DND-41 (cell line): ENCODE measurements around the gene FAM240B.

Experiments
- ATAC-seq: fragments of 200-7000 bp; cut with Tn5 transposase; 3 replicates; pipeline ENCODE4 v1.9.1; 2021; ENCODE audit warnings: low read depth; ENCODE audit not compliant: insufficient read depth
- DNase-seq: peaks from one replicate; pipeline ENCODE4 v3.0.0-alpha.2; 2020
- H2AFZ ChIP-seq: 2 replicates; pipeline ENCODE4 v1.6.0; 2012; ENCODE audit warnings: low read depth, low read length
- H3K27ac ChIP-seq: 2 replicates; pipeline ENCODE4 v1.5.1; 2012; ENCODE audit warnings: low read length, inconsistent platforms
- H3K27me3 ChIP-seq: fragments of 200-600 bp; sonication (generic); 2 replicates; pipeline ENCODE4 v1.6.0; 2012; ENCODE audit warnings: low read length, mild to moderate bottlenecking, inconsistent platforms; ENCODE audit not compliant: insufficient read depth, poor library complexity
- H3K36me3 ChIP-seq: 2 replicates; pipeline ENCODE4 v1.5.1; 2012; ENCODE audit warnings: low read length, inconsistent platforms; ENCODE audit not compliant: insufficient read depth
- H3K4me1 ChIP-seq: 2 replicates; pipeline ENCODE4 v1.5.1; 2012; ENCODE audit warnings: mild to moderate bottlenecking, low read length; ENCODE audit not compliant: insufficient read depth
- H3K4me2 ChIP-seq: 2 replicates; pipeline ENCODE4 v1.6.0; 2012; ENCODE audit warnings: mild to moderate bottlenecking, moderate library complexity, low read length, inconsistent platforms; ENCODE audit not compliant: insufficient read depth
- H3K4me3 ChIP-seq, 2 experiments: fragments of 200-600 bp in 1 of 2; shearing (Covaris generic) in 1 of 2; 2 replicates each; pipeline ENCODE4 v1.5.1; 2012 to 2016; ENCODE audit warnings: inconsistent platforms in 2 of 2, low read length in 2 of 2, mild to moderate bottlenecking in 2 of 2, low read depth in 1 of 2, moderate library complexity in 1 of 2
- H3K79me2 ChIP-seq: 2 replicates; pipeline ENCODE4 v1.6.0; 2012; ENCODE audit warnings: low read length, inconsistent platforms; ENCODE audit not compliant: insufficient read depth
- H3K9ac ChIP-seq: 2 replicates; pipeline ENCODE4 v1.6.0; 2012; ENCODE audit warnings: low read depth, mild to moderate bottlenecking, inconsistent platforms, low read length, moderate library complexity
- H3K9me3 ChIP-seq: 2 replicates; pipeline ENCODE4 v1.5.1; 2012; ENCODE audit warnings: low read length, moderate library complexity, mild to moderate bottlenecking, inconsistent platforms; ENCODE audit not compliant: insufficient read depth, severe bottlenecking
- H4K20me1 ChIP-seq: 2 replicates; pipeline ENCODE4 v1.6.0; 2012; ENCODE audit warnings: low read length; ENCODE audit not compliant: insufficient read depth
- EZH2 ChIP-seq: IDR thresholded peaks from 3 replicates; pipeline ENCODE4 v1.6.1; 2012; ENCODE audit warnings: borderline replicate concordance, low read depth, mild to moderate bottlenecking, moderate library complexity, low read length, inconsistent platforms; ENCODE audit not compliant: severe bottlenecking
- TF ChIP-seq, protein P1 (sequence below): IDR thresholded peaks from 2 replicates; pipeline ENCODE4 v1.5.1; 2012; ENCODE audit warnings: borderline replicate concordance, low read length, moderate library complexity, mild to moderate bottlenecking; ENCODE audit not compliant: poor library complexity, severe bottlenecking; ENCODE audit errors: extremely low read depth

The FAM240B gene

DNA sequence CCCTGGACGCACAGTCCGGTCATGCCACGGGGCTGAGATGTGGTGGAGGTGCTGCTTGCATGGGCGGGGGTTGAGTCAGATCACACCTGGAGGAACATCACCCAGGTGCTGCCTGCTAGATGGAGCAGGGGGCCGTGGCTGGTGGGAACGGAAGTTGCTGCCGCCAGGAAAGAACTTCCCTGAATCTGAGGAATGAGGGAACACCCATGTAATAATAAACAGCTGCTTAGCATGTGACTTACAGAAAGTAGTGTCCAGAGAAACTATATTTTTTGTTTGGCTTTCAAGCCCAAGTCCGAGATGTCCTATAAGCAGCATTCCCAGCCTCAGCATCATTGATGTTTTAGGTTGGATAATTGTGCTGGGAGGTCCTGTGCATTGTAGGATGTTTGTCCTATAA is 27.1 kb upstream of the FAM240B start:
- DNase-seq = no peak
- Histone ChIP-seq H3K9me3 (no peaks in the 10 kb centered on the region), H3K4me2 (no peak overlapping the region), H3K36me3 (no peaks in the 10 kb centered on the region), H3K79me2 (no peaks in the 10 kb centered on the region), H3K4me3 (no peak overlapping the region), H2AFZ (no peak overlapping the region), H3K9ac (no peak overlapping the region), H4K20me1 (no peaks in the 10 kb centered on the region), H3K27ac (no peak overlapping the region), H3K4me1 (no peaks in the 10 kb centered on the region), H3K27me3 (no peaks in the 10 kb centered on the region)
- no peak for ATAC-seq
- TF ChIP-seq, protein P1, sequence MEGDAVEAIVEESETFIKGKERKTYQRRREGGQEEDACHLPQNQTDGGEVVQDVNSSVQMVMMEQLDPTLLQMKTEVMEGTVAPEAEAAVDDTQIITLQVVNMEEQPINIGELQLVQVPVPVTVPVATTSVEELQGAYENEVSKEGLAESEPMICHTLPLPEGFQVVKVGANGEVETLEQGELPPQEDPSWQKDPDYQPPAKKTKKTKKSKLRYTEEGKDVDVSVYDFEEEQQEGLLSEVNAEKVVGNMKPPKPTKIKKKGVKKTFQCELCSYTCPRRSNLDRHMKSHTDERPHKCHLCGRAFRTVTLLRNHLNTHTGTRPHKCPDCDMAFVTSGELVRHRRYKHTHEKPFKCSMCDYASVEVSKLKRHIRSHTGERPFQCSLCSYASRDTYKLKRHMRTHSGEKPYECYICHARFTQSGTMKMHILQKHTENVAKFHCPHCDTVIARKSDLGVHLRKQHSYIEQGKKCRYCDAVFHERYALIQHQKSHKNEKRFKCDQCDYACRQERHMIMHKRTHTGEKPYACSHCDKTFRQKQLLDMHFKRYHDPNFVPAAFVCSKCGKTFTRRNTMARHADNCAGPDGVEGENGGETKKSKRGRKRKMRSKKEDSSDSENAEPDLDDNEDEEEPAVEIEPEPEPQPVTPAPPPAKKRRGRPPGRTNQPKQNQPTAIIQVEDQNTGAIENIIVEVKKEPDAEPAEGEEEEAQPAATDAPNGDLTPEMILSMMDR = no peak
- TF ChIP-seq EZH2 = no peak

DNA sequence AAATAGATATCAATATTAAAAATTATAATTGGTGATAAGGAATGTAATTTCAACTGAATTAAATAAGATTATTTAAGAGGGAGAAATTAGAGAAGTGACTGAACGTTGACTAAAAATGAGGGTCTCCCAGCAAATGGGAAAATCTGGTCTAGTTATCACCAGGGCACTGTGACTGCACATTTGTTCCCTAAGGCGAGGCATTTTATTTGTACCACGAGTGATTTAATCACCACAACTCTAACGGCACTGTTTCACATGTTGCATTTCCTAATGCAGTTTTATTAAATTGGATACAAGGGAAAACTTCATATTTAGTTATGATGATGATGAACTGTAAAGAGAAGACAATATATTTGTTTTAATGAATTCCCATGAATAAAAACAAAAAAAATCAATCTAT is 26.4 kb upstream of the FAM240B start:
- H3K27me3 ChIP-seq = no peaks in the 10 kb centered on the region
- H3K4me2 ChIP-seq = no peak overlapping the region
- H3K36me3 ChIP-seq = no peaks in the 10 kb centered on the region
- no peak overlapping the region for H3K9ac ChIP-seq
- ATAC-seq (no peak), DNase-seq (no peak)
- no peaks in the 10 kb centered on the region for H3K9me3 ChIP-seq
- no peaks in the 10 kb centered on the region for H3K79me2 ChIP-seq
- TF ChIP-seq, protein P1 = no peak
- no peak for TF ChIP-seq EZH2
- no peaks in the 10 kb centered on the region for H4K20me1 ChIP-seq
- H3K4me3 ChIP-seq = no peak overlapping the region
- H3K4me1 ChIP-seq = no peaks in the 10 kb centered on the region
- H2AFZ ChIP-seq = no peak overlapping the region
- H3K27ac ChIP-seq = no peak overlapping the region

DNA sequence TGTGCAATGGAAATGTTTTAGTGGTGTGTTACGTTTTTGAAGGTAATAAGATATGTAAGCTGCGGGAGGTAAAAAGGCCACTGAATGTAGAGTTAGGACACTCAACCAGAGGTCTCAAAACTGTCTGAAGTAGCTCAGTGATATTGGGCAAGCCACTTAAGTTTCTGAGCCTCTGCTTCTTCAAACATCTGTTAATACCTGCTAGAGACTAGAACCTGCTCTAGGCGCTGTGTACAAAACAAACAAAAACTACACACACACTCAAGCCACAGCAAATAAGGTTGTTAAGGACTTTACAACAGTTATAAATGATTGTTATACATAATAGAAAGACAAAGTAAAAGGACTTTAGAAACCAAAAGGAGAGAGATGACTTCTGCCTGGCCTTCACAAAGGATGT is 24.6 kb upstream of the FAM240B start:
- Histone ChIP-seq H4K20me1 (no peaks in the 10 kb centered on the region), H3K36me3 (no peaks in the 10 kb centered on the region), H3K4me1 (no peaks in the 10 kb centered on the region), H2AFZ (no peak overlapping the region), H3K27ac (no peak overlapping the region), H3K4me3 (no peak overlapping the region), H3K4me2 (no peak overlapping the region), H3K27me3 (no peaks in the 10 kb centered on the region), H3K9ac (no peak overlapping the region), H3K9me3 (no peaks in the 10 kb centered on the region), H3K79me2 (no peaks in the 10 kb centered on the region)
- ATAC-seq (no peak), DNase-seq (no peak)
- TF ChIP-seq EZH2 = no peak
- TF ChIP-seq, protein P1 = no peak

DNA sequence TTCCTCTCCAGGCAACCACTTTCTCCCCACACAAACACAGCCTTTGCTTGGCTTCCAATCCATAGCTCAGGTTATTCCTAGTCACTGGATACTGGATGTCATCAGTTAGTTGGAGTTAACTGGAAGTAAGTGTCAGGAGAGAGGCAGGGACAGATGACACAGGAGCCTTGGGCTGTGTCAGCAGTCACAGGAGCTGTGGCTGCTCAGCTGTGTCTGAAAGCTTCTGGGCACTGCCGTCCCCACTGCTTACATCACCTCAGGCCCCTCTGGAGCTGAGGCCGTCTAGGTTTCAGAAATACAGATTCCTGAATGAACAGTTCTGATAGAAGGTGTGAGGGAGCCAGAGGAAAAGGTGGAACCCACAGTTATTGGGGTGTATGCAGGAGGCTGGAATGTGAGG is 17.3 kb upstream of the FAM240B start:
- no peak for DNase-seq
- H3K79me2 ChIP-seq = no peaks in the 10 kb centered on the region
- H3K27me3 ChIP-seq = no peaks in the 10 kb centered on the region
- no peak overlapping the region for H3K4me2 ChIP-seq
- no peak overlapping the region for H2AFZ ChIP-seq
- no peaks in the 10 kb centered on the region for H3K4me1 ChIP-seq
- H3K4me3 ChIP-seq = no peak overlapping the region
- no peaks in the 10 kb centered on the region for H3K9me3 ChIP-seq
- H3K9ac ChIP-seq = no peak overlapping the region
- no peak for ATAC-seq
- no peak for TF ChIP-seq EZH2
- TF ChIP-seq, protein P1 = no peak
- no peaks in the 10 kb centered on the region for H4K20me1 ChIP-seq
- H3K27ac ChIP-seq = no peak overlapping the region
- no peaks in the 10 kb centered on the region for H3K36me3 ChIP-seq
